Hematopoietic multipotent progenitor cell treated with erythropoietin and hydrocortisone succinate and interleukin-3 and kit ligand, for 8 days (in vitro differentiated cells): ENCODE measurements around the gene NQO2.
A peak's percentile ranks its signal among the peaks of the same experiment; 100 is the strongest.
"Not testable (repeated sequence)": the region's sequence is repeated elsewhere in the genome, so short reads cannot be mapped to it uniquely, and the experiment has no call there.

Experiments
- DNase-seq: peaks from one replicate; pipeline ENCODE4 v3.0.0-alpha.2; 2015

The NQO2 gene

GRCh38 chr6:2990248-2990931 is 9.3 kb upstream of the NQO2 start:
- DNase-seq: peak; percentile 85

GRCh38 chr6:2990932-2991506 is 8.7 kb upstream of the NQO2 start:
- DNase-seq: no peak

DNA sequence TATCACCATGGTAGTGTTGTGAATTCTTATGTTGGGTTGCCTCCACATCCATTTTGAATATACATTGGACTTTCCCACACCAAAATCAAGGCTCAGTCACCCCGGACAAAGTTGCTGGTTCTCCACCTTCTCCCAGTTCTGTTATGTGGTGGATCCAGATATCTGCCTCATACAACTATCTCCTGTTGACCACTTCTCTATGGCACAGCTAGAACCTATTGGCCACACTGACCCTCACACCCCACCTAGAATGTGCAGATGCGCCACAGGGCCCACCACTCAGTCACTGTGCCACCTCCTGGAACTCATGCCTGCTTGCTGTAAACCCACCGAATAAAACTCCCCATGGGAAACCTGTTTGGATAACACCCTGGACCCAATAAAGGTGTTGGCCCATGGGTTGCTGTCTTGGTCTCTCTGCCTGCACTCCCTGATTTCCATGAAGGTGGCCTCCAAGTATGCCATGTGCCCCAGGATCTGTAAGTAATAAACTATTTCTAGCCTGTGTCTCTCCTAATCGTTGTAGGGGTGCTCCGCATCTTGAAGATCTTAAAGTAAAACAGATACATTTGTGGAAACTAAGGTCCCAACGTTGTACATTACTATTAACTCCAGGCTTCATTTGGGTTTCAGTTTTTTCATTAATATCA is 7.2 kb upstream of the NQO2 start:
- no peak for DNase-seq

DNA sequence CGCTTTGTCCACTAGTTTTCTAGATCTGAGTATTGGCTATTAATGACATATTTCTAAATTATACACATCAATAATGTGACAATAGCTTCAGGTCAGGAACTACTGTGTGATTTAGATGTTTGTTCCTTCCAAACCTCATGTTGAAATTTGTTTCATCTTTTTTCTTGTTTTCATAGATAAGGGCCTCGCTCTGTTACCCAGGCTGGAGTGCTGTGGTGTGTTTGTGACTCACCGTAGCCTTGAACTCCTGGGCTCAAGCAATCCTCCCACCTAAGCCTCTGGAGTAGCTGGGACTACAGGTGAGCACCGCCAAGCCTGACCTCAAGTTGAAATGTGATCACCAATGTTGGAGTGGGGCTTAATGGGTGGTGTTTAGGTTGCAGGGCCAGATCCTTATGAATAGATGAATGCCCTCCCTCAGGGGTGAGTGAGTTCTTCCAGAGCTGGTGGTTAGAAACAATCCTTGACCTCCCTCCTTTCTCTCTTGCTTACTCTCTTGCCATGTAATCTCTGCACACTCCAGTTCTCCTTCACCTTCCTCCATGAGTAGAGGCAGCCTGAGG is 5.9 kb upstream of the NQO2 start:
- peak; percentile 36 for DNase-seq

DNA sequence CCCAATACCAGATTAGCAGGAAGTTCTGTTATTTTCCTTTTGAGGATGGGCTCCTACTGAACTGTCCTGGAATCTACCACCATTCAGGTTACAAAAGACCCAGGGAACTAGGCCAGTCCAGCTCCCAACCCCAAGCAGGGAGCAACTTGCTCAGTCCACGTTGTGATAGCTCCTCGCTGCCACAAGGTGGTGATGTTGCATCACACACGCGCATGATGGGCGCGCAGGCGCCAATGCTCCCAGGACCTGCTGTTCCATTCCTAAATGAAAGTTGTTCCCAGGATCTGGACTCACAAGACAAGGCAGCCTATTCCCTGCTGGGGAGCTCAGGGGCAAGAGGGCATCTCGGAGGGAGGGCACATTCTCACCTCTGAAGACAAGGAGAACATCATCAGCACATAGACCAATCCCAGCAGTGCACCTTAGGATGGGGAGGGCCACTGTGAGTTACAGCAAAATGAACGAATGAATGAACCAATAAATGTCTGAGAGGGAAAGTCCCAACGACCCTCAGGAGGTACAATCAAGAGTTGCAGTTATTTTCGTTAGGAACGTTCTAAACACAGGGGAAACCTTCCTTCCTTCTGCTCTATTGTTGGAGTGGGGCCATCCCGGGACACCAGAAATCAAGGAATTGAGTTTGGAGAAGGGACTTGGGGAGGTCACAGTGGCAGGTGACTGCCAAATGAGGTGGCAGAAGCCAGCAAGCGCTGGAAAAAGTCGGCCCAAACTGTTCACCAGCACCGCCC is 1.3 kb upstream of the NQO2 start:
- peak; percentile 39 for DNase-seq

DNA sequence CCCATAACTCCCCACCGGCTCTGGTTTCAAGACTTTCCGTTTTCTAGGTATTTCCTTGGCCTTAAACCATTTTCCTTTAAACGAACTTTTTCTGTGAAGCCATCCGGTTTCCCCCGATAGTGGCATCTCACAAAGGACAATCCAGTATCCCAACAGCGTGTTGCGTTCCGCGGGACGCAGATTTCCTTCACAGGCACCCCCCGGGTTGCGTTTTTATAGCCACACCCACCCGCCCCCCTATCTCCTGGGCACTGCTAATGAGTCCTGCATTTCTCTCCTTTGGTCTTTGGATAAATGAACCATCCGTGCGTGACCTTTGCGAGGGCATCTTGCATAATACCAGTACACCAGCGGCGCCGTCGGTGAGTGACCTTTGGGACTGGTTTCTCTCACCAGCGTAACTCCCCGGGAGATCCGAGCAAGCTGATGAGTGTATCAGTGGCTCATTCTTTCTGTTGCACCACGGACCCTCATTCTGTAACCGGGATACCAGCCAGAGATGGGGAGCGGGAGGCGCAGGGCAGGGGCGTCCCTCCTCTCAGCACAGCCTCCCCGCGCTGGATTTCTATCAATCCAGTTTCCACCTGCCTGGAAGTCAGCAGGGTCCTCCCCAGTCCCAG is 586 bp upstream of the NQO2 start:
- no peak for DNase-seq

- DNase-seq: no peak
Measured at GRCh38 chr6:3001146-3001772, 1.6 kb downstream of the NQO2 start.

DNA sequence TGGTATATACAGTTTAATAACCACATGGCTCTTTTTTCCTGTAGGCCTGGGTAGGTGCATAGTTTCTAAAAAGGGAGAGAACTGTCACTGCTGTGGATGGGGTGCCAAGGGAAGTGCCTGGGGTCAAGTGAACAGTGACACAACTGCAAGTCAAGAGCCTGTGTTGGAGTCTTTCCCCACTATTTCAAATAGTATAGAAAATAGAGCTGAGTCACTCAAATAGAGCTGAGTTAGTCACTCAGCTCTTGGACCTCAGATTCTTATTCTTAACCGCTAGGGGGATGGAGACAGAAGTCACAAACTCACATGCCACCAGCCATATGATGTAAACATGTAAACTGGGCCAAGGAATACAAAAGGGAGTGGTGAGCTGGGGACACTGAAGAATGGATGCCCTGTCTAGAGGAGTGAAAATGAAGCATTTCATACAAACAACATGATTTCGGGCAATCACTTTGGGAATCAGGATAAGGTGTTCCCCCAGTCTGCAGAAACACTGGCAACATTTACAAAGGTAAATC is 2.1 kb downstream of the NQO2 start:
- DNase-seq: peak; percentile 93

DNA sequence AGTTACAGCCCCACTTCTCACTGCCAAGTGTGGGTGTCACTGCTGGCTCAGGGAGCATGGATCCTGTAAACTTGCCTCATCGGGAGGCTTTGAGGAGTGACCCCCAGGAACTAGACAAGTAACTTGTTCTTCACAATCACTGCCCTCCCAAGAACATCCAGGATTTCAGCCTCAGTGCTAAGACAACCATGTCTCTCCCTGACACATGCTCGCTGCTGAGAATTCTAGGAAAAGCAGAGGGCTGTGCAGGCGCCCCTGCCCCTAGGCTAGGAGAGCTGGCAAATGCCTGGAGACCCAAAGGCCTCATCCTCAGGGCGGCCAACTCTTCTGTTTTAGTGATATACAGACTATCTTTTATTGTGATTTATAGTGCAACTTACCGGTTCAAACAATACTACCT is 3.5 kb downstream of the NQO2 start:
- not testable (repeated sequence) for DNase-seq

GRCh38 chr6:3005077-3005476 is 5.4 kb downstream of the NQO2 start:
- no peak for DNase-seq

DNA sequence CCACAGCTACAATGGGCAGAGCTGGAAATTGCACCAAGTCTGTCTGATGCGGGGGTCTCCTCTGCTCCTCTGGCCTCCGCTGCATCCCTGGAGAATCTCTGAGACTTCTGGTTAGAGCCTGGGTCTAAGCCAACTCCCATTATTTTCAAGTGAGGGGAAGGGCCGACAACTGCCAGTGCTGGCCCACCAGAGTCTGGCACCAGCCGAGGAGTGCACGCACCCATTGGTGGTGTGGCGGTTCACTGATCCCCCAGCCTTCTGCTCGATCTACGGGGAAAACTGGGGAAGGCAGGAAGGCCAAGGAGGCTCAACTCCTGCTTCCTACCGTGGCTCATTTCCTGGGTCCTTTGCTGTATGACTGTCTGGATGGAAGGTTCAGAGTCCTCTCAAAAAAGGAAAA is 6.2 kb downstream of the NQO2 start:
- DNase-seq: no peak

- DNase-seq: no peak
Measured at GRCh38 chr6:3006476-3006875, 6.8 kb downstream of the NQO2 start.

DNA sequence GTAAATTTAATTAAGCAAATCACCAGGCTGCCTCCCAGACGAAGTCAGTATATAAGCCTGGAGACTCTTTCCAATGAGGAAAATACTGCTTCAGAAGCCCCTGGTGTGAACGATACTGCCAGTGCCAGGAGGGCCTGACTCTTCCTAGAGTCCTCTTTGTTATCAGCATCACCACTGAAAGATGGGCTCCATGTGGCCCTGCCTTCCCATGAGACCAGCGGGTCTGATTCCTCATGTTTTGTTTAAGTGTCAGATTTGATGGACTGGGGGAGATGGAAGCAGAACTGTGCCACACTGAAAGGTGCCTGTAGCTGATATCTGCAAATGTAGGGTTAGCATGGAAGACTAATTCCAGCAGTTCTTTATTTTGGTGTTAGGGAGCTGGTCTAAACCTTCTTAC is 7.9 kb downstream of the NQO2 start:
- DNase-seq: no peak

- not testable (repeated sequence) for DNase-seq
Measured at GRCh38 chr6:3008712-3009265, 9.1 kb downstream of the NQO2 start.

GRCh38 chr6:3009930-3010329 is 10.2 kb downstream of the NQO2 start:
- no peak for DNase-seq

DNA sequence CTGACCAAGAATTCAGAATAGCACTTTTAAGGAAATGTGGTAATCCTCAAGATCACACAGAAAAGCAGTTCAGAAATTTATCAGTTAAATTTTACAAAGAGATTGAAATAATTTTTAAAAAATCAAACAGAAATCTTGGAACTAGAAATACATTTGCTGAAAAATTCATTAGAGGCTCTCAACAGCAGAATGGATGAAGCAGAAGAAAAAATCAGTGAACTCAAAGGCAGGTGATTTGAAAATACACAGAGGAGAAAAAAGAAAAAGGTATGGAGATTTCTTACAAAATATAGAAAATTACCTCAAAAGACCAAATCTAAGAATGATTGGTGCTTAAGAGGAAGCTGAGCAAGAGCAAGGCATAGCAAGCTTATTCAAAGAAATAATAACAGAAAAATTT is 11.5 kb downstream of the NQO2 start:
- DNase-seq: no peak

- no peak for DNase-seq
Measured at GRCh38 chr6:3011592-3011991, 11.9 kb downstream of the NQO2 start.

DNA sequence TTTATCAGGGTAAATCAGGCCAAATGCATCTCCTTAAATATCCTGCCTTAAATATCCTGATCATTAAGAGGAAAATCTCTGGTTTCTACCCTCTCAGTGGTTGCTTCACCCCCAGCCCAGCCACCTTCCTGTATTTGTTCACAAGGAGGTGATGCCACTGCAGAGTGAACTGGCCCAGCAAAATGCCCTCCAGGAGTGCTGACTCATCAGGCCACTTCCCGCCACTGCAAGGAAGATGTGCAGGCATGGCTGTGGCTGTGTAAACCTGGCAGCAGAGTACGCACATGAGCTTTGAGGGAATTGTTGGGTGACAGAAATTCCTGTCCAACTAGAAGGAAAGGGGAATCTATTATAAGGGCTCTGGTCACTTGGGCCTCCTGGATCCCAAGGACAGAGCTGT is 13.8 kb downstream of the NQO2 start:
- peak; percentile 32 for DNase-seq

DNA sequence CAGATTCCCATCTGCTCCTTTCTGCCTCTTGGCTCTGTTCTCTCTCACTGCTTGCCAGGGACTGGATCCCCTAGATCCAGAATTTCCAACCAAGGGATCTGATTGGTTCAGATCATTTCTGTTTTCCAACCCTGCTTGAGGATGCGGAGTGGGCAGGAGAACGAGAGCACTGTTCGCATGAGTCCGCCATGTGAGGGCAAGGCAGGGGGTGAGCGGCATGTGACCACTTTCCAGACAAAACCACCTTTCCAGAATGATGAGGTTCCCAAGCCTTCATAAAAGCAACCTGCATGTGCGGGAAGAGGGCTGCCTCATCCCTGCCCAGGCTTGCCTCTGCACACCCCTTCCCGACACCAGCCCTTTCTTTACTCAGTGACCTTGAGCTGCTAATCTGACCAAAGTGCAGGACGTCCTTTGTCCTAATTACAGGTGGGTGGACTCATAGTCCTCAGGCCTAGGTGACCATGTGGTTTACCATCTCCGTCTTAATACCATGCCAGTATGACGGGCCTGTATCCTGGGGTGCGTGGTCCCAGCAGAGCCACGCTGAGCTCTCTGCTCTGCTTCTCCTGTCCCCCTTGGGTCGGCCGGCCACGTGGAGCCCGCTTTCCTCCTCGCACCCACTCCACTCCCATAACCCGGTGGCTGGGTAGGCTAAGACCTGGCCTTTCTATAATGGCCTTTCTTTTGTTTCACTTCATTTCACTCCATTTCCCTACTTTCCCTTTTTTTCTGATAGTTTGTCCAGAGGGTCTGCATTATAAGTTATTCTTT is 14.4 kb downstream of the NQO2 start:
- no peak for DNase-seq

DNA sequence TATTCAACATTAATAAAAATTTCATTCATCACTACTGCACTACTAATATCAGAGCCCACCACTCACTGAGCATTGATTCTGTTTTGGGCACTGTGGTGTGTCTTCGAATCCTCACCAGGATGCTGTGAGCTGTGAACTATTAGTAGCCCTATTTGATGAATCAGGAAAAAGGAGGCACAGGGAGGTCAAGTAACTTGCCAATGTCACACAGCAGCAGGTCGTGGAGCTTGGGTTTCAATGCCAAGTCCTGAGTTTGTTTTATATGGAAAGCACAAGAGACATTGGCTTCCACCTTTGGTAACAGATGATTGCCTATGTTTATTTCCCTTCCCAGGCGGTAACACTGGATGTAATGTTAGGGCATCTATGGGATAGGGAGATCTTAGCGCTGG is 15.0 kb downstream of the NQO2 start:
- no peak for DNase-seq

DNA sequence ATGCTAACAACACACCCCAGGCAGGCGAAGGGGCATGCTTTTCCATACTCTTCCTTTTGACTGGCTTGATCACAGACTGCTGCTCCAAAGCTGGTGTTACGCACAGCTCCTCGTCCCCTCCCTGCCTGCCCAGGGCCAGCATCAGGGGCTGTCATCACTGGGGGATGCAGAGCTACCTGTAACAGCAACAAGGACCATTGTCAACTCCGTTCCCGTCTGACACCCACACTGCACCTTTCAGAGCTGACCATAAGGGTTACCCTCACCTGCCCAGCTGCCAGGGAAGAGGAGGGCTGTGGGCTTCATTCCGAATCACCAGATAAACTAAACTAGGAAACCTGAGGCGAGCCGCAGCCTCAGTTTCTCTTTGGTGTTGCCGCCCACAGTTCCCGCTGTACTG is 15.4 kb downstream of the NQO2 start:
- no peak for DNase-seq
